ENCODE data around the gene PPAN.

PPAN gene

DNA sequence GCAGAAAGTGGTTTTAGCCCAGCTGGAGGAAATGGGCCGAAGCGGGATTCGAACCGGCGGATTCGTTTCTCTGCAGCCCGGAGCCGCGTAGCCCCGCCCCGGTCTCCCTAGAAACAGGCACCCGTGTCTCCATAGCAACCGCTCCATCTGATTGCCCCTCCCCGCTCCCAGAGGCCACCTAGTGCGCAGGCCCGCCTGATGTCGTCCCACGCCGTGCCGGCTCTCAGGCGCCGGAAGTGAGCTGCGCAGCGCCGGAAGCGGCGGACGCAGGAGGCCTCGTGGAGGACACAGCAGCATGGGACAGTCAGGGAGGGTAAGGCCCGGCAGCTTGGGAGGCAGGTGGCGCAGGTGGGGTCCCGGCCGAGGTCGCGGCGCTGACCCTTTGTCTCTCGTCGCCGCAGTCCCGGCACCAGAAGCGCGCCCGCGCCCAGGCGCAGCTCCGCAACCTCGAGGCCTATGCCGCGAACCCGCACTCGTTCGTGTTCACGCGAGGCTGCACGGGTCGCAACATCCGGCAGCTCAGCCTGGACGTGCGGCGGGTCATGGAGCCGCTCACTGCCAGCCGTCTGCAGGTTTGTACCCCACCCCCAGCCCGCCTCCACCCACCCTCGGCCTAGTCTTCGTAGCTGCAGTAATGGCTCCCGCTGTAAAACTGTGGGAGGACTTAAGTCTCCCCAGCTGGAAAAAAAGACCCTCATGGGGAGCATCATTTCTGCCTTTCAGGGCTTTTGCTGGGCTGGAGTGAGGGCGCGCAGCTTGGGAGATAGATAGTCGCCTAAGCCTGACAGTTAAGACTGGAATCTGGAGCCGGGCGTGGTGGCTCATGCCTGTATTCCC is at the start of gene PPAN:
Gene PPAN (plus strand): TSS at position 263 of the 837 bp plus-strand sequence. CDS start 33 bp downstream, at position 296.
- TF ChIP-seq, protein P1, sequence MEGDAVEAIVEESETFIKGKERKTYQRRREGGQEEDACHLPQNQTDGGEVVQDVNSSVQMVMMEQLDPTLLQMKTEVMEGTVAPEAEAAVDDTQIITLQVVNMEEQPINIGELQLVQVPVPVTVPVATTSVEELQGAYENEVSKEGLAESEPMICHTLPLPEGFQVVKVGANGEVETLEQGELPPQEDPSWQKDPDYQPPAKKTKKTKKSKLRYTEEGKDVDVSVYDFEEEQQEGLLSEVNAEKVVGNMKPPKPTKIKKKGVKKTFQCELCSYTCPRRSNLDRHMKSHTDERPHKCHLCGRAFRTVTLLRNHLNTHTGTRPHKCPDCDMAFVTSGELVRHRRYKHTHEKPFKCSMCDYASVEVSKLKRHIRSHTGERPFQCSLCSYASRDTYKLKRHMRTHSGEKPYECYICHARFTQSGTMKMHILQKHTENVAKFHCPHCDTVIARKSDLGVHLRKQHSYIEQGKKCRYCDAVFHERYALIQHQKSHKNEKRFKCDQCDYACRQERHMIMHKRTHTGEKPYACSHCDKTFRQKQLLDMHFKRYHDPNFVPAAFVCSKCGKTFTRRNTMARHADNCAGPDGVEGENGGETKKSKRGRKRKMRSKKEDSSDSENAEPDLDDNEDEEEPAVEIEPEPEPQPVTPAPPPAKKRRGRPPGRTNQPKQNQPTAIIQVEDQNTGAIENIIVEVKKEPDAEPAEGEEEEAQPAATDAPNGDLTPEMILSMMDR (IDR thresholded peaks at IDR 0.05; ENCODE audit: low read length, missing control alignments) = no peak

DNA sequence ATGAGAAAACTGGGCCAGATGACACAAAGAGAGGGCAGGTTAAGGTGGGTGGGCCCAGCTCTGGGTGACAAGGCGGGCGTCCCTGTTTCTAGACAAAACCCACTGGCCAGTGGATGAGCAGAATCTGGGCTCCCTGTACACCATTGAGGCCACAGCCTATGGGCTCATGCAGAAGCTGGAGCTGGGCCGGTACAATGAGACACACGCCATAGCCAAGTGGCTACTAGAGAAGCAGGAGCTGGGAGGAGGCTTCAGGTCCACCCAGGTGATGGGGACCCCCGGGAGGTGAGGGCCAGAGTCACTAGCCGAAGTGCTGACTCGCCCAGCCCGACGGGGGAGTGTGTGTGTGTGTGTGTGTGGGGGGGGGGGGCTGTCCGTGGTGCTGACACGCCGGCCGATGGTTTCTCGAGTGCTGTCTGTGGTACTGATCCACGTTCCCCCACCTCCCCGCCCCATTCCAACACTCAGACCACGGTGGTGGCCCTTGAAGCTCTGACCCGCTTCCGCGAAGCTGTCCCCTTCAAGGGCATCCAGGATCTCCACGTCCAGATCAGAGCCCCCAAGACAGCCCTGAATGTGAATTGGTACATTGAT is 44.3 kb upstream of the PPAN start:
- TF ChIP-seq, protein P1 (IDR thresholded peaks at IDR 0.05; ENCODE audit: low read length, missing control alignments) = no peak
- no peak overlapping the region for H3K4me3 ChIP-seq (replicated peaks; ENCODE audit: low read depth, low read length)
- no peak for DNase-seq (ENCODE audit: low read depth)

More for the DNA sequence above, at the start of gene PPAN:
- peak; percentile 99 for DNase-seq (ENCODE audit: low read depth)
- peak within 1 kb of the TSS; percentile 88 for H3K4me3 ChIP-seq (replicated peaks; ENCODE audit: low read depth, low read length)

GRCh38 chr19:10068205-10068604 is 38.0 kb upstream of the PPAN start:
- no peak overlapping the region for H3K4me3 ChIP-seq (replicated peaks; ENCODE audit: low read depth, low read length)
- TF ChIP-seq, protein P1 (IDR thresholded peaks at IDR 0.05; ENCODE audit: low read length, missing control alignments) = no peak
- no peak for DNase-seq (ENCODE audit: low read depth)

DNA sequence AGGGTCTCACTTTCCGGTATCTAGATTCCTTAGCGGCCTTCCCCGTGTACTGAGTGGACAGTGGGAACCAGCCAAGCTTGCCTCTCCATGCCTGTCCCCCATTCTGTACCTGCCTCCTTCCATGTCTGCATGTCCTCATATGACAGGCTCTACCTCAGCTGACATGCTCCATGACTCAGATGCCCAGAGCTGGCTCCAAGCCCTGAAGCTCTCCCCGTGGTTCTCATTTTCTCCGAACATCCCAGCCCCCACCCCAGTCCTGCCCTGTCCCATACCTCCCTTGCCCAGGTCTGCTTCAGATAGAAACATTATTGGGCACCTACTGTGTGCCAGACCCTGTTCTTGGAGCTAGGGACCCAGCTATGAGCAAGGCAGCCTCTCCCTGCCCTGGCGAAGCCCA is 37.1 kb upstream of the PPAN start:
- no peak overlapping the region for H3K4me3 ChIP-seq (replicated peaks; ENCODE audit: low read depth, low read length)
- no peak for DNase-seq (ENCODE audit: low read depth)
- TF ChIP-seq, protein P1 (IDR thresholded peaks at IDR 0.05; ENCODE audit: low read length, missing control alignments) = no peak

DNA sequence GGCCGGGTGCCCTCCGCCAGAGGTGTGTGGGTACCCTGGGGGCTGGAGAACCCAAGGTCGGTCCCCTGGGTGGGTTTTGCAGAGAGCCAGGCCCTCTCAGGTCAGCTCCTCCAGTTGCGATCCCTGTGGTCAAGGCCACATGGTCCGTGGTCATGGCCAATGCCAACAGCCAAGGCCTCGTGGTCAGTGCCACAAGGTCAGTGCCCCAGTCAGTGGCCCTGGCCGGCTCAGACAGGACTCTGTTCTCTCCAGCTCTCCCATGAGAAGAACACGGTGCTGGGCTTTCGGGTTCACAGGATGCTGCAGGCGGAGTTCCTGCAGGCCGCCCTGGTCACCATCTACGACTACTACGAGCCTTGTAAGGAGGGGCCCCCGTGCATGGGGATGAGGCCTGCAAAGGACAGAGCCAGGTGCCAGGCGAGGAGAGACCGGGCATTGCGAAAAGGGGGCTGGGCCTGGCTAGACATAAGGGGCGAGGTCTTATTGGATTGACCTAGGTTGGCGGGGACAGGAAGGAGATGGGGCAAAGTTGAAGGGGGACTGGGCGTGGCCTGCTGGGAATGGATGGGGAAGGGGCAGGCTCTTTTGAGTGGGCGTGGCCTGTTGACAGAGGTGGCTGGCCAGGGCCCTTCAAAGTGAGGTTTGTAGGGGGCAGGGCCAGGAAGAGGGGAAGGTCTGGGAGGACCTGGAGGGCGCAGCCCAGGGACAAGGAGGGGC is 35.3 kb upstream of the PPAN start:
- H3K4me3 ChIP-seq (replicated peaks; ENCODE audit: low read depth, low read length) = no peak overlapping the region
- DNase-seq (ENCODE audit: low read depth) = no peak
- TF ChIP-seq, protein P1 (IDR thresholded peaks at IDR 0.05; ENCODE audit: low read length, missing control alignments) = no peak

DNA sequence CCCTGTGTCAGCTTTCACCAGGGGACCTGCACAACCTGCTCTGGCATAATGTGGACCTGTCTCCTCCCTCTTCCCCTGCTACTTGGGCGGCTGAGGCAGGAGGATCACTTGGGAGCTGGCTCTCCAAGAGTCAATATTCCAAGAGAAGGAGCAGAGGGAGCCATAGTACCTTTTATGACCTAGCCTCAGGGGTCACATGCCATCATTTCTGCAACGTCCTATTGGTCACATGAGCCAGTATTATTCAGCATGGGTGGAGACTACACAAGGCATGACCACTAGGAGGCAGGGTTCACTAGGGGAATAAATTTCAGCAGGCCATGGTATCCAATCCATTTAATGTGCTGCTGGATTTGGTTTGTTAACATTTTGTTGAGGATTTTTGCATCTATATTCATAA is 32.0 kb upstream of the PPAN start:
- peak; percentile 46 for DNase-seq (ENCODE audit: low read depth)
- H3K4me3 ChIP-seq (replicated peaks; ENCODE audit: low read depth, low read length) = no peak overlapping the region
- TF ChIP-seq, protein P1 (IDR thresholded peaks at IDR 0.05; ENCODE audit: low read length, missing control alignments) = peak; percentile 26
